HG03139 (cell line): ENCODE data around the gene COG2.
"Not testable (repeated sequence)": the region's sequence is repeated elsewhere in the genome, so short reads cannot be mapped to it uniquely, and the experiment has no call there.

Source experiments
- ATAC-seq: cut with Tn5 transposase; IDR thresholded peaks from one replicate; pipeline ENCODE4 v1.9.1; 2021; ENCODE audit not compliant: unreplicated experiment

COG2 gene

GRCh38 chr1:230712470-230712942, 70.2 kb downstream of the COG2 start:
- no peak for ATAC-seq

GRCh38 chr1:230713138-230713537, 70.9 kb downstream of the COG2 start:
- no peak for ATAC-seq

- ATAC-seq, result no peak
Observed at GRCh38 chr1:230713547-230713914, 71.2 kb downstream of the COG2 start.

- ATAC-seq, result no peak
Observed at GRCh38 chr1:230713915-230714764, 71.9 kb downstream of the COG2 start, which contains the start of gene AGT. Gene AGT, minus strand, starts transcription at chr1:230714122. Its CDS starts 3,299 bp downstream, at chr1:230710823.

GRCh38 chr1:230715510-230715909, 73.2 kb downstream of the COG2 start:
- ATAC-seq, result no peak

- ATAC-seq, result not testable (repeated sequence)
Observed at GRCh38 chr1:230716453-230716852, 74.2 kb downstream of the COG2 start.

- no peak for ATAC-seq
Observed at GRCh38 chr1:230717251-230717650, 75.0 kb downstream of the COG2 start.

GRCh38 chr1:230721849-230722522, 79.7 kb downstream of the COG2 start:
- not testable (repeated sequence) for ATAC-seq

GRCh38 chr1:230725256-230726012, 83.2 kb downstream of the COG2 start:
- ATAC-seq, result no peak

GRCh38 chr1:230728710-230729392, 86.6 kb downstream of the COG2 start:
- ATAC-seq, result no peak

- ATAC-seq, result no peak
Observed at GRCh38 chr1:230730977-230731376, 88.7 kb downstream of the COG2 start.

- no peak for ATAC-seq
Observed at GRCh38 chr1:230735447-230735846, 93.2 kb downstream of the COG2 start.

GRCh38 chr1:230737622-230738262, 95.5 kb downstream of the COG2 start:
- ATAC-seq, result no peak

GRCh38 chr1:230739564-230740290, 97.4 kb downstream of the COG2 start:
- ATAC-seq, result no peak
